HG03280 (cell line): ENCODE data around the gene SETD1A.

Experiments used
- ATAC-seq: cut with Tn5 transposase; IDR thresholded peaks from one replicate; pipeline ENCODE4 v1.9.1; 2021; ENCODE audit warnings: mild to moderate bottlenecking, moderate library complexity; ENCODE audit not compliant: unreplicated experiment

The SETD1A gene

DNA sequence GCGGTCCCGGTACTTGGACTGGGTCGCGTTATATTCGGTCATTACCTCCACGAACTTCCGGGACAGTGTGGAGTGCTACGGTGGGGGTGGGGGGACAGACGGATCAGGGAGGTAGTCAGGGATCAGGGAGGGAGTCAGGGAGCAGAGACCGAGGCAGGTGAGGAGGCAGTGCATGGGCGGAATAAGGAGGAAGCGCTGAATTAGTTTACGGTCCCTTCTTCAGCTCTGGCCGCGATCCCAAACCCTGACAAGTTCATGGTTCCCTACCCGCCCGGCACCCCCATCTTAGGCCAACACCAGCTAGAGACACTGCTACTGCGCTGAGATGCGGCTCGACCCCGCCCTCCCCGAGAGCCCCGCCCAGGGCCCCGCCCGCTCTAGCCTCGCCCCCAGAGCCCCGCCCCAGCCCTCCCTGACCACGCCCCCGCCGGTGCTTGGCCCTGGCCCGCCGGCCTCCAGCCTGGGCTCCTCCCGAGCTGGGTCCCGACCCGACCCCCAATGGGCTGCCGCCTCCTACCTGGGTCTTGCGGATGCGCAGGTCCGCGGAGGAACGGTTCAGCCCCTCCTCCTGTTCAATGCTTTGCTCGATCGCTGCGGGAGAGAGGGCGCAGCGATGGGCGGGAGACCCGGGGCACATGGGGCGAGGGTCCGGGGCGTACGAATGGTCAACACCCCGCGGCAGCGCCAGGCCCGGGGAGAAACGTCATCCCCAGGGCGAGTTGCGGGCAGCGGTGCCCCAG, 39.6 kb downstream of the SETD1A start:
- peak; percentile 87 for ATAC-seq

DNA sequence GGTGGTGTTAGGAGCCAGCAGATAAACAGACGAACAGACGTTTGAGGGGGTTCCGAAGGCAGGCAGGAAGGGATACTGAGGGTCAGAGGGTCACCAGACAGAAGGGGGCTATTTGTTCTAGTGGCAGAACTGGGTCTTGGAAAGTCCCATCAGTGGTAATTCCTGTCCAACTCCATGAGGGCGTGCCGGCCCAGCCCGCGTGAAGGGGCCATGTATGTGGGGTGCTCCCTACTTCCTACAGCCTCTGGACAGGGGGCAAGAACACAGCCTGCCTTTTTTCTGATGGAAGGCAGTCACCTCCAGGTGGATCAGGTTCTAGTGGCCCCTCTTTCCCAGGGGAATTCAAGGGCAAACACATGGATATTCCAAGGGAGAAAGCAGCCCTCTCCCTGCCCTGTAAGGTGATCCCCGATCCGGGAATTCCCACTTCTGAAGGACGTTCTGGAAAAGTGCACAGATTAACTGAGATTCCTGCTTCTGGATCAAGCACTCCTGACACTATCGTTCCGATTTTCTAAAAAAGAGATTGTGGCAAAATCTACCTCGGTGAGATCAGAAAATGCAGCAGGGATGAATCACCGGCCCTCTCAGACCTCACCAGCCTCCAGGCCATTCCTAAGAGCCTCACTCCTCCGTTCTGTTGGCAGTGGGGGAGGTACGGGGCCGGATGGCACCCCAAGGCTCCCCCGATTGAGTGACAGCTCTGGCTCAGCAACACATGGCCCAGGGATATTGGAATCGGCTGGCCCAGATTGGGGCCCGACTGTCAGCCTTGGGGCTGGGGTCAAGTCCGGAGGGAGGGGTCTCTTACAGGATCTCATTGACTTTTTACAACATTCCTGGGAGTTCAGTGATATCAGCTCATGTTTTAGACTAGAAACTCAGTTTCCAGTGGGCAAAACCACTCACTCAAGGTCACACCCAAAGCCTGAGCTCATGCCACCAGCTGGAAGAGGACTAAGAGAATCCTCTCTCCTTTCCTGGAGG, 40.5 kb downstream of the SETD1A start:
- ATAC-seq = no peak

DNA sequence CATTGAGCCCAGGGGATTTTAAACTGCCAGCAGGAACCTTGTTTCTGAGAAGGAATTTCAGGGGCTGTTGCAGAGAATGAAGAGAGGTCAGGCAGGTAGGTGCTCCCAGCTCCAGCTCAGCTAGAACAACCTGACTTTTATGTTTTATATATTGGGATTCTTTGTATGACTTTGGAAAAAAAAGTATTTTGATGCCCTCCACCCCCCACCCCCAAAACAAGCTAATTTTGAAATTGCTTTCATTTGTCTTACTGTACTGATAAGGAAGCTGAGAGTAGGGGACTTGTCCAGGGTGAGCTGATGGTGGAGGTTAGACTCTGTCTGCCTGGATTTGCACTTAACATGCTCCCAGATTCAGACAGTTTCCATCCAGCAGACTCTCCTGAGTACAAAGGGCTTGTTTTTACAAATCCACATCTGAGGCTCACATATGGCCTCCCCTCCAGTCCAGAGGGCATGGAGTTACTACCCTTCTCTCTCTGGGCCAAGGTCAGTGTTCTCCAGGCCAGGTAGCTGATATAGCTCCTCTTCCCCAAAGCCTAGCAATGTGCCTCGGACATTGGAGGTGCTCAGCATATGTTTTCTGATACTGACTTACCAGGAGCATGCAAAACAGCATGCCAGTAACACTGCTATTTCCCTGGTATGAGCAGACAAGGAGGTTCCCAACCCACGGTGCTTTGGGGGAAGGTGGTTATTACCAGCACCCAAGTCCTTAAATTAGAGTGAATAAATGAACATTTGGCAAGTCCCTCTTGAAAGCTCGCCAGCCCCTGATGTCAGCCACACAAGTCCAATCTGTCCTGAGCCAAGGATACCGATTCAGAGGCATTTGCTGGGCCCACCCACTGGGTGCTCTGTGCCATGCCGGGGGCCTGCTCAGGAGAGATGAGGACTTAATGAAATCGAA, 41.6 kb downstream of the SETD1A start:
- ATAC-seq = no peak

DNA sequence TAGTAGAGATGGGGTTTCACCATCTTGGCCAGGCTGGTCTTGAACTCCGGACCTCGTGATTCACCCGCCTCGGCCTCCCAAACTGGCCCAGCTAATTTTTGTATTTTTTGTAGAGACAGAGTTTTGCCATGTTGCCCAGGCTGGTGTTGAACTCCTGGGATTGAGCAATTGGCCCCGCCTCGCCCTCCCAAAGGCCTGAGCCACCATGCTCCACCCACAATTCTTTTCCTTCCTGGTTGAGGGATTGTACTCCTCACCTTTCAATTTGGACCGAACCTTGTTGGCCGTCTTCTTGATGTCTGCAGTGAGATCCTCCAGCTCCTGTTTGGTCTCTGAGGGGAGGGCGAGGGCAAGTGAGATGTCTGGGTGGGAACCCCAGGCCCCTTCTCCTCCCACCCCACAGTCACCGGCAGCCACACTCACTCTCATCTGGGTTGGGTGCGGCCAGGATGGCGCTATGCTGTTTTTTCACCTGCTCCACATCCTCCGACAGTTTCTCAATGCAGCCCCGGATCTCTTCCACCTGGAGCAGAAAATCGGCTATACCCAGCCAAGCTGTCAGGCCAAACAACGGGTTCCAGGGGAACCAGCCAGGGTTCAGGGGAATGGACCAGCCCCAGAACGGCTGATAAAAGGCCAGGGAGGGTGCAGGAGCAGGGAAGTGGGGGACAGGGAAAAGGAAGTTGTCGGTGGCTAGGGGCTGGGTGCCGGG, 43.3 kb downstream of the SETD1A start:
- no peak for ATAC-seq

DNA sequence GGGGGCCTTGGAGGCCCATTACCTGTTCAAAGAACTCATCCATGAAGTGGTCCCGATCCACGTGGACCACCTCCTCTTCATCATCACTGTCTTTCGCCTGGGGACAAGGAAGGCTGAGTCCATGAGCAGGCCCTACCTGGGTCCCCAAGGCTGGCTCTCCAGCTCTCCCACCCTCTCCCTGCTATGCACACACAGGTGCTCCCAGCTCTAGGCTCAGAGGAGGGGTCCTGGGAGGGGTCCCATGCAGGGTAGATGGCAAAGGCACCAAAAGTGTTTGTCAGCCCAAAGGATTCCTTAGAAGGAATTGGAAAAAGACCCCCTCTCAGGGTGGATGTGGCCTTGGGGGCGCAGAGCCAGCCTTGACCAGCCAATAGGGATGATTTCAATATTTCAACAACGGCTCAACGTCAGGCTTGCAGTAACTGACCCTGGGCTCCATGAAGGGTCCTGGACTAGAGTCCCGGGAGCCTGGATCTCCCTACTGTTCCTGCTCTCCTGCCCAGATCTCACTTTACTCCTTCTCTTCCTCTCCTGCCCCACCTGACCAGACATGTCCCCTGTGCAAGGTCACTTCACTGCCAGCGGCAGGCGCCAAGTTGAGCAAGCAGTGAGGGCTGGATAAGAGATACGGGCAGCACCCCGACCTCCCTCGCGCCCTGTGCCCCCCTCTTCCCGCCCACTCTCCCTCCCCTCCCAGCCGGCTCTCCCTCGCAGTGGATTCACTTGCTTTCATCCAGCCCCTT, 44.1 kb downstream of the SETD1A start:
- no peak for ATAC-seq

DNA sequence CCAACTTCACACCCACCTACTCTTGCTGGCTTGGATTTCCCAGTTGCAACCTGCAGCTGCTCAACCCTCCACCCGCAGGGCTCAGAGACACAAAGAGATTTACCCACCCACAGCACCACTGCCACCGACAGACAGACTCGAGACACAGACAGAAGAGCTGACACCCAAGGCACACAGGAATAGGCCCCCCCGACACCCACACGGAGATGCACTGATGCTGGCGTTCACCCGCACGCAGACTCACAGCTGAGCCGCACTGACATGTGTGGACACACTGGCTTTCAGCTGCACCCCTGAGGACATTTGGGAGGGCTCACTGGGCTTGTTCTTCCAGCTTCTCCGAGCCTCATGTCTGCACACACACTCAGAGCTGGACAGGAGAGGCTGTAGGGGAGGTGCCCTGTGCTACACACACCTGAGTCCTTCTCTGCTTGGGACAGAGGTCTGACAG, 44.7 kb downstream of the SETD1A start:
- ATAC-seq = no peak

DNA sequence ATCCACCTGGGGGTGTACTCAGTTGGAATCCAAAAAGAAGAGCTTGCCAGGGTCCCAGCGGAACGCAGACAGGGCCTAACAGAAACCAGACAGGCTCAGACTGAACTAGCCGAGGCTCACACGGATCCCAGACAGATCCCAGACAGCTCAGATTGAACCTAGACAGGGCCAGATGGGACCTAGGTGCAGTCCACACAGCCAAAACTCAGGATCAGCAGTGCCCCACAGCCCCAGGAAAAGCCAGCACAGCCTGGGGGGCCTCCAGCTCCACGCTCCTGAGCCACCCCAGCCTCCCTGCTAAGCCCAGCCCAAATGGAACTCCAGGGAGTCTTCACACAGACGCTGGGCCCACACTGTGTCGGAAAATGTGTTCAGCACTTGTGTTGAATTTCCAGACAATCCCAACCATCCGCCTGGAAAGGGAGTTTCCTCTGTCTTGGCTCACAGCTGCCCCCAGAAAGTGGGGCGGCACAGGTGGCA, 45.3 kb downstream of the SETD1A start:
- ATAC-seq = no peak

DNA sequence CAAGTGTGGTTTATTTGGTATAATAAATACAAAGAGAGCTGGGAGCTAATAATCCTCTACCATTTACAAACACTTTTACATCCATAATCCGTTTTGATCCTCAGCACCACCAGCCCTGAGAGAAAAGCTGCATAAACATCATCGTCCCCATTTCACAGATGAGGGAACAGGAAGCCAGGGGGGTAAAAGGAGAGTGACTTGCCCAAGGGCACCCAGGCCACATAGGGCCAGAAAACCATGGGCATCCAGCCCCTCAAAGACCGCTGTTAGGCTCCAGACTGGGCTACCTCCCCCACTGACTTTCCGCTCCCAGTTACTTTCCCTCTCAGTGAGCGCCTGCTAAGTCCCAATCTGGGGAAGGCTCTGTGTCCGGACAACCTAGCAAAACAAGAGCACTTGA, 46.2 kb downstream of the SETD1A start:
- ATAC-seq = no peak

DNA sequence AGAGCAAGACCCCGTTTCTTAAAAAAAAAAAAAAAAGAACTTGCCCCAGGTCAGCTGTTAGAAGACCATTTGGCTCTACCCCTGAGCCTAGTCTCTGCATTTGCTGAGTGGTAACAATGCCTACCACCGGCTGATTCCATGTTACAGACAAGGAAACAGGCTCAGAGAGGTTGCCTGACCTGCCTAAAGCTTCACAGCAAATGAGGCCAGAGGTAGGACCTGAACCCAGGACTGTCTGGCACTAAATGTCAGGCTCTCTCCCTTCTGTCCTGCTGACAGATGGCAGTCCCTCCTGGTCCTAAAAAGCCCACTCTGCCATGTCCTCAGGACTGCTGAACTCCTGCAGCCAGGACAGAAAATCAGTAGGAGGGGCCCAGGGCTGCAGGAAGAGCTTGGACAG, 47.1 kb downstream of the SETD1A start:
- ATAC-seq = no peak

DNA sequence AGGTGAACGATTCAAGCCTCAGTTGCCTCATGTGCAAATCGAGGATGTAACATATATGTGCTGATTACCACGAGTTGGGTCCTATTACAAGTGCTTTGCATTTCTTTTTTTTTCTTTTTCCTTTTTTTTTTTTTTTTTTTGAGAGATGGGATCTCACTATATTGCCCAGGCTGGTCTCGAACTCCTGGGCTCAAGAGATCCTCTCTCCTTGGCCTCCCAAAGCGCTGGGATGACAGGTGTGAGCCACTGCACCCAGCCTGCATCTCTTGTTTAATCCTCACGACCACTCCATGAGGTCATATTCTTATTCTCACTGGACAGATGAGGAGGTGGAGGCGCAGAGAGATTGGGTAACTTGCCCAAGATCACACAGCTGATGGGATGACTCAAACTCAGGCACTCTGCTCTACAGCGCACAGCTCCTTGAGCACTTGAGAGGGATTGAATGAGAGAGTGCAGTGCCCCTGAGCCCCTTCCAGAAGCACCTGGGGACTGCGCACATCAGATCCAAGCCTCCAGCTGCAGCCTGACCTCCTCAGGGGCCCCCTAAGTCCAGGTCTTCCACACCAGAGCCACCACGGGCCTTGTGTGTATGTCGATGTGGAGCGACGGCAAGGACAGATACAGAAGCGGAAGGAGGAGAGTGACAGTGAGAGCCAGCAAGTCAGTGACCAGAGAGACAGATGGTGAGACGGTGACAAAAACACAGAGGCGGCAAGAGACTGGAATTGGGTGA, 48.0 kb downstream of the SETD1A start:
- ATAC-seq = no peak

DNA sequence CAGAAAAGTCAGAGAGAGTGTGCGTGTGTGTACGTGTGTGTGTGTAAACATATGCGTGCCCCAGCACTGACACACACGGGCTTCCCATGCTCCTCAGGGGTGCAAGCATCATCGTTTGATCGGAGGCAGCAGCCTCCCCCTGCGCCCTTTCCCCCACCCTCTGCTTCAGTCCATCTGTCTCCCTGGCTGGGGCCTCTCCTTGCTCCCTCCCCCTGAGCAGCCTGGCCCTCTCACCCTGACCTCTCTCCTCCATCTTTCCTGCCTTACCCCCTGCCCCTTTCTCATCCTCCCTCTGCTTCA, 48.5 kb downstream of the SETD1A start:
- no peak for ATAC-seq

DNA sequence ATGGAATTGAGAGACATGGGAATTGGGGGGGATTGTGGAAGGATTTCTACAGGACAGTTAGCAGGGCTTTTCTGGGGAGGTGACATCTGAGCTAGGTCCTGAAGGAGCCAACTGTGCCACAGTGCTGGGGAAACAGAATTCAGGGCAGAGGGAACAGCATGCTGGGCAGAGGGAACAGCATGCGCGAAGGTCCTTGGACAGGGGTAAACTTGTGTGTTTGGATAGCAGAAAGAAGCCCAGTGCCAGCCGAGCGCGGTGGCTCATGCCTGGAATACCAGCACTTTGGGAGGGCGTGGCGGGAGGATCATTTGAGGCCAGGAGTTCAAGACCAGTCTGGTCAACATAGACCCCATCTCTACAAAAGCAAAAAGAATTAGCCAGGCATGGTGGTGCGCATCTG, 49.0 kb downstream of the SETD1A start:
- no peak for ATAC-seq

DNA sequence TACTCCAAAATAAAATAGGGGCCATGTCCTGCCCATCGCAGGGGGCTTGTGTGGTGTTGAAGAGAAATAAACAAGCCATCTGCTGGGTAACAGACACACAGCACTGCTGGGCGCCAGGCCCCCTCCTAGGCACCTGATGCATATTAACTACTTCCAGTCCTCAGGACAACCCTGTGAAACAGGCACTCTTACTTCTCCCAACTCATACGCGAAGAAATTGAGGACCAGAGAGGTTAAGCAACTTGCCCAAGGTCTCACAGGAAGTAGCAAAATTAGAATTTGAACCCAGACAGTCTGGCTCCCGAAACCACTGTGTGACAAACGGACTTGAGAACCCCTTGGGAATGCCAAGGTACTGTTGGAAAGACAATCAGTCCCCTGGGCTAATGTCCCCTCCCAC, 50.1 kb downstream of the SETD1A start:
- ATAC-seq = no peak

DNA sequence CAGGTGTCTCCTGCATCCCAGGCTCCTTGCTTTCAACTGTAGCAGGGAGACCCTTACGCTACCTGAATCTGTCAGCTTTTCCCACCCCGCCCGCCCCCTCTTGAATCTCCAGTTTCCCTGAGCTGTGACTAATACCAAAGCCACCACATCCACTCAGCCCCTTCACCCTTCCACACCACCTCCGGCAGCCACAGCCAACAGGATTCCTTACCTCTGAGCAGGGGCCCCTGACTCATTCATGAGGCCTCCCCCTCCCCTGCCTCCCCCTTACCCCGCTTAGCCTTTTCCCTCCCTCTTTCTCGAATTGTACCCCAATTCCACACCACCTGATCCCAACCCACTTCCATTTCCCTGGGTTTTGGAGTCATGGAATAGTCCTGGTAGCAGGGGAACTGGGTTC, 50.6 kb downstream of the SETD1A start:
- no peak for ATAC-seq

DNA sequence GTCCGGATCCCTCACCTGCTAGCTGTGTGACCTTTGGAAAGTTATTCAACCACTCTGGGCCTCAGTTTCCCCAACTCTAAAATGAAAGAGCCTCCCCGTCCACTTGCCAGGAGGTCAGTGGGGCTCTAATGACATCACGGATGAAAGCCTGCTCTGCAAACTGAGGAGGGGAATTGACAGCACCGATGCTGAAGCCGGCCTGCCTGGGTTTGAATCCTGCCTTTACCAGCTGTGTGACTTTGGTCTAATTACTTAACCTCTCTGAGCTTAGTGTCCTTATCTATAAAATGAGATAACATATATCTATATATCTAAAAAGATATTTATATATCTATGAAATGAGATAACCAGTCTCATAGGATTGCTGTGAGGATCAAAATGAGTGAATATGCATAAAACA, 51.0 kb downstream of the SETD1A start:
- ATAC-seq = no peak

DNA sequence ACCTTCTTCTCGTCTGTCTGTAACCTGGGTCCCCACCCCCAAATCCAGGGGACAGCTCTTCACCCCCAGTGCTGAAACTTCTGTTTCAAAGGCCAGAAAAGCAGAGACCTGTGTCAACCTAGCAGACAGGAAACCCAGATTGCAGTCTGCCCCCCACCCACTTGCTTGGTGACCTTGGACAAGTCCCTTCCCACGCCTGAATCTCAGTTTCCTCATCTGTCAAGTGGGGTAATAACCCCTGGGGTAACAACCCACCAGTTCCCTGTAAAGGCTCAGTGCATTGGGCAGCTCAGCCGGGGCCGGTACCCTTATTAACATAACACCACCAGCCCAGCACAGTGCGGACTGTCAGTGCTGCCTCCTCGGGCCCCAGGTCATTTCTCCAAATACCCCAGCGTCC, 51.6 kb downstream of the SETD1A start:
- no peak for ATAC-seq

DNA sequence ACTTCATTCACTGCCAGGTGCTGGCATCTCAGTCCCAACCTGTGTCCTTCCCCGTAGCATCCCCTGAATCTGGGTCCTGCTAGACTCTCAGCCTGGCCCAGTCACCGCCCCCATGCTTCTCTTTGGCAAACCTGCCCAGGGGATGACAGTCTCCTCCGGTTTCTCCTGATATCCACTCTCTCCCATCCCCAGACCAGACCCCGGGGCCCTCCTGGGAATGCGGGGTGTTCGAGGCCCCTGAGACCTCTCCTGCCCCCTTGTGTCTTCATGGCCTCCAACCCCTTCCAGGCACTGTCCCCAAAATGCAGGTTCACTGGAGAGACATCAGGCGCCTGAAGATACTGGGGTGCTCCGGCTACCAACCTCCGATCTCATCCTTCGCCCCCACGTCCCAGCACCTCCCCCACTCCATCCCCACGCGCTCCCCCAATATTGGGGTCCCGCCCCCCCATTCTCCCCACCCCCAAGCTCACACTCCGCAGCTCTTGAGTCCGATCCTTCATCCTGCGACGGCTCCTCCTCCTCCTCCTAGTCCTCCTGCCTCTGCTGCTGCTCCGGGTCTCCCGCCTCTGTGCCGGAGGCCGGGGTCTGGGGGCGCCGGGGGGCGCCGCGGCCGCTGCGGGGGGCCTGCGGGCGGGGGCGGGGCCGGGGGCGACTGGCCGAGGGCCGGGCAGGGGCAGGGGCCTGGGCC, 52.5 kb downstream of the SETD1A start:
- no peak for ATAC-seq

DNA sequence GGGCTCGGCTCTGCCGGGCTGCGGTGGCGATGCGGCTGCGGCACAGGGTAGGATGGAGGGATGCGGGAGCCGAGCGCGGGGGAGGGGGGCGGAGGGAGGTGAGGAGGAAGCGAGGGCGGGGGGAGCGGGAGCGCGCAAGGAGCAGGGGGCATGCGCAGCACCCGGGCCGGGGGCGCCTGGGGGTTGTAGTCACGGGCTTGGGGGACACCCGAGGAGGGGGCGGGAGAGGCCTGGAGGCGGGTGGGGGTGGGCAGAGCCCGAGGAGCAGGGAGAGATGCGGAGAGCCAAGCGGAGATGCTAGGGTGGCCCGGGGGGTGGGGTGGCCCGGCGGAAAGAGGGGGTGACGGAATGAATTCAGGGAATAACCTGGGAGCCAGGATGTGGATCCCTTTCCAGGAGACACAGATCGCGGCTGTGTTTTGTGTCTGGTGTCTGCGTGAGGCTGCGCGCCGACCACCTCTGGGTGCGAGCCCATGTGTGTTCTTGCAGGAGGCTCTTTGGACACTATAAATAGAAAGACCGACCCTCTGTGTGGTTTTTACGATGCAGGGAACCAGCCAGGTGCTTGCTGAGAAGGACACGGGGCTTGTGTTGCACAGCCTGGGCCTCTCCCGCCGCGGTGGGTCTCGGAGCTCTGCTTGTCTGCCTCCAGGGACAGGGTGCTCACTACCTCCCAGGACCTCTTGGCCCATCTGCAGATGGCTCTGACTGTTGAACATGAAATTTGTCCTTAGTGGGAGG, 53.2 kb downstream of the SETD1A start, which contains the start of gene STX1B:
TSS of gene STX1B (minus strand) at position 54 of the 741 bp plus-strand sequence. CDS start 242 bp downstream, outside the sequence.
- no peak for ATAC-seq
